ENCODE data around the gene ICE1.
"Not testable (repeated sequence)": the region's sequence is repeated elsewhere in the genome, so short reads cannot be mapped to it uniquely, and the experiment has no call there.

Gene ICE1

GRCh38 chr5:5492087-5492933, 69.8 kb downstream of the ICE1 start:
- DNase-seq = peak; percentile 39

GRCh38 chr5:5492934-5493271, 70.4 kb downstream of the ICE1 start:
- not testable (repeated sequence) for DNase-seq

GRCh38 chr5:5494489-5495402, 72.3 kb downstream of the ICE1 start:
- DNase-seq = peak; percentile 73

- DNase-seq = no peak
Observed at GRCh38 chr5:5497152-5497788, 74.8 kb downstream of the ICE1 start.

- no peak for DNase-seq
Observed at GRCh38 chr5:5499442-5499841, 77.0 kb downstream of the ICE1 start.

GRCh38 chr5:5504325-5504724, 81.8 kb downstream of the ICE1 start:
- no peak for DNase-seq

GRCh38 chr5:5505815-5506214, 83.3 kb downstream of the ICE1 start:
- DNase-seq = no peak

GRCh38 chr5:5508391-5508790, 85.9 kb downstream of the ICE1 start:
- no peak for DNase-seq

GRCh38 chr5:5511904-5512416, 89.5 kb downstream of the ICE1 start:
- DNase-seq = no peak

- no peak for DNase-seq
Observed at GRCh38 chr5:5512543-5512942, 90.1 kb downstream of the ICE1 start.

- not testable (repeated sequence) for DNase-seq
Observed at GRCh38 chr5:5520622-5521021, 98.1 kb downstream of the ICE1 start.

- DNase-seq = no peak
Observed at GRCh38 chr5:5521029-5521428, 98.6 kb downstream of the ICE1 start.

- DNase-seq = no peak
Observed at GRCh38 chr5:5521478-5521877, 99.0 kb downstream of the ICE1 start.

GRCh38 chr5:5522336-5522735, 99.9 kb downstream of the ICE1 start:
- no peak for DNase-seq

- peak; percentile 6 for DNase-seq
Observed at GRCh38 chr5:5523066-5523505, 100.6 kb downstream of the ICE1 start.

- DNase-seq = no peak
Observed at GRCh38 chr5:5524327-5524726, 101.8 kb downstream of the ICE1 start.

- DNase-seq = no peak
Observed at GRCh38 chr5:5531371-5531770, 108.9 kb downstream of the ICE1 start.

GRCh38 chr5:5532306-5533076, 110.0 kb downstream of the ICE1 start:
- DNase-seq = no peak

- no peak for DNase-seq
Observed at GRCh38 chr5:5533927-5534326, 111.5 kb downstream of the ICE1 start.

GRCh38 chr5:5534333-5534732, 111.9 kb downstream of the ICE1 start:
- DNase-seq = no peak

GRCh38 chr5:5536871-5537270, 114.4 kb downstream of the ICE1 start:
- no peak for DNase-seq

- no peak for DNase-seq
Observed at GRCh38 chr5:5537426-5537825, 114.9 kb downstream of the ICE1 start.

Measured in stimulated activated CD4-positive, alpha-beta T cell treated with anti-CD3 and anti-CD28 coated beads, Interleukin-4, amount 100 ng/mL, for 24 hours (primary cell).